Lung microvascular endothelial cell (primary cell): ENCODE results near the gene LINGO3. TPM values are rescaled to one million over a fixed set of nuclear protein-coding genes. Genes with fewer than 3 reads are reported as not detected.

Experiments used
- DNase-seq, 2 donors: peaks; one replicate each; pipeline versions ENCODE4 v3.0.0 to v3.0.0-alpha.2; 2010; ENCODE audit warnings: low read depth in 2 of 2
- total RNA-seq: library from RNA; depleted of rRNA; stranded (reverse); fragments of >200 nt; gene quantifications from 2 replicates; pipeline ENCODE4 v1.2.1, GENCODE V29; 2014

Gene LINGO3
- total RNA-seq, 1 donor from 2014 or later: not detected

DNA sequence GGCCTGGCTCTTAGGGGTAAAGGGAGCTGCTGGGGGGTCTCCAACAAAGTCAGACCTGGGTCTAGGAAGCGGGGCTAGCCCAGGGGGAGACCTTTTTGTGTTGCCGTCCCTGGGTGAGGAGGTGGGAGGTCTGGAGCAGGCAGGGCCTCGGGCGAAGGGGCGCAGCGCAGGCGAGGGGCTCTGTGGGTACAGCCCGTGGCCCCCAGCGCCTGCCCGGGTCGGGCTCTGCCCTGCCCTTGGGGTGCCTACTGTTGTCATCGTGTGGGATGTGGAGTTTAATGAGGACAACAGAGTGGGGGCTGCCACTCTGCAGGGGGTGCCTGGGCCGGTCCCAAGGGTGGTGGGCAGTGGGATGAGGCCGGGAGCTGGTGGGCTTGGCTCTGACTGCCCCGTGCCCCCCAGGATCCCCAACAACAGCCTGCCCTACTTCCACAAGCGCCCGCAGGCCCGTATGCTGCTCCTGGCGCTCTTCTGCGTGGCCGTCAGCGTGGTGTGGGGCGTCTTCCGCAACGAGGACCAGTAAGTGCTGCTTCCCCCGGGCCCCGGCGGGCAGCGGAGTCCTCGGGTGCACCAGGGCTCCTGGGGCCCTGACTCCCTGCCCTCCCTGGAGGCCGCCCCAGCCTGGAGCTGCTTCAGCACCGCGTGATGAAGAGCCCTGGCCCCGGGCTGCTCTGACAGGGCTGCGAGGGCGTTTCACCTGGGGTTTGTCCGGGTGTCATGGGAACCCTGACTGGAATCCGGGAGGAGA lies 32.7 kb upstream of the LINGO3 start:
- no peak for DNase-seq

DNA sequence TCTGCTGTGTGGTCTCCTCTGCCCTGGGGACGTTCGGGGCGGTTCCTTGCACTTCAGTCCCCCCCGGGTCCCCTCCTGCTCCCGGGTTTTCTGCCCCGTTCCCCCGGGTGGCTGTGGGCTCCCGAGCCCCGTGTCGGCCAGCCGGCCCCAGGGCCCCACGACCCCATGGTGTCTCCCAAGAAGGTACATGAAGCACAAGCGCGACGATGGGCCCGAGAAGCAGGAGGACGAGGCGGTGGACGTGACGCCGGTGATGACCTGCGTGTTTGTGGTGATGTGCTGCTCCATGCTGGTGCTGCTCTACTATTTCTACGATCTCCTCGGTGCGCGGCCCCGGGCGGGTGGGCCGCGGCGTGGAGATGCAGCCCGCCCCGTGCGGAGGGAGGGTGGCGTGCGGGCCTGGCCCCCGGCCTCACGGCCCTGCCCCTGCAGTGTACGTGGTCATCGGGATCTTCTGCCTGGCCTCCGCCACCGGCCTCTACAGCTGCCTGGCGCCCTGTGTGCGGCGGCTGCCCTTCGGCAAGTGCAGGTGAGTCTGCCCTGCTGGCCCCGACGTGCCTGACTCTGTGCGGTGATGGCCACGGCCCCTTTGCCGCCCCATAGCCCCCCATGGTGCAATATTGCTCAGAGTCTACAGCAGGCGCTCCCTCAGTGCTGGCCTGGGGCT lies 31.8 kb upstream of the LINGO3 start:
- DNase-seq: no peak

DNA sequence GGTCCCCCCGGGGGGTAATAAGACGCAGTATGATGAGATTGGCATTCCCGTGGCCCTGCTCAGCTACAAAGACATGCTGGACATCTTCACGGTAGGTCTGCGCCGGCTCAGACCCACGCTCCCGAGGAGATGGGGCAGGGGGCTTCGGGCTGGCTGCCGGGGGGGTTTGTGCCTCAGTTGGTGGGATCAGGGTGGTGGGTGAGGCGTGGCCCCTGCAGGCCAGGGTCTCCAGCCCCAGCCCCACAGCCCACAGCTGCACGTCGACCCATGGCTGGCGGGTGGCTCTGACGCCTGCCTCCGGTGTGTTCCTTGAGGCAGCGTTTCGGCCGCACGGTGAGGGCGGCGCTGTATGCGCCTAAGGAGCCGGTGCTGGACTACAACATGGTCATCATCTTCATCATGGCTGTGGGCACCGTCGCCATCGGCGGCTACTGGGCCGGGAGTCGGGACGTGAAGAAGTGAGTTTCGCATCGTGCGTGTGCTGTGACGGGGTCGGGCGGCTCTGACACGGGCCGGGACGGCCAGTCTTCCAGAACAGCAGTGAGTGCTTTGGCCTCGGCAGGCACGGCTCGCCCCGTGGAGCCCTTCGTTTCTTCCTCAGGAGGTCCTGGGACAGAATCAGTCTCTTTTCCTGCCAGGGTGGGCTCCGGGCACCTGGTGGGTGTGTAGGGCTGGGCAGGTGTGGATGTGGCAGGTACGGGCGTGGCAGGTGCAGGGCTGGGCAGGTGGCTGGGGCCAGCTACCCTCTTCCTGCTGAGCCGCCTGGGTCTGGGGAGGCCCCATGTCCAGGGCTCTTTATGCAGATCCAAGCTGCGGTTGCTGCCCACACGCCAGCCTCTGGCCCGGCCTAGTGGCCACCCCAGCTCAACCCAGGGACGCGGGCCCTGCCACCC lies 31.0 kb upstream of the LINGO3 start:
- no peak for DNase-seq

DNA sequence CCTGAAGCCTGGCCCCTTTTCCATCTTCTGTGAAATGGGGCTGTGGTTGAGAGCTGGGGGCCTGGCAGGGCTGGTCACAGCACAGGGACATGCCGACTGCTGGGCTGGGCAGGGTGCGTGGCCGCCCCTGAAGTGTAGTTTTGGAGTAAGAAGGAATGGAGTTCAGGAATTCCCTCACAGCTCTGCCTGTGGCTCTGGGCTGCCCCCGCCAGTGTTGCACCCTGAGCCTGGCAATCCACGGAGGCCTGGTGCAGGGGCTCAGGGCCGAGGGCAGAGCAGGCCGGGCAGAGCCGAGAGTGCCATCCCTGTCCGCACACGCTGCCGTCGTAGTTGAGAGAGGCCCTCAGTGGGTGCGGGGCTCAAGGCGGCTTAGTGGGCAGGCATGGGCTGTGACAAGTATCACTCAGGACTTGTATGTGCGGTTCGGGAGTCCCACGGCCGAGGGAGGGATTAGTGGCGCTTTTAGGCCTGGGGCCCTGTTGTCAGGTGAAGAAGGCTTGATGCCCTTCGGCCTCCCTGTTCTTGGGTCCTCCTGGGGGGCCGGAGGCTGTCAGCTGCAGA lies 30.2 kb upstream of the LINGO3 start:
- no peak for DNase-seq

DNA sequence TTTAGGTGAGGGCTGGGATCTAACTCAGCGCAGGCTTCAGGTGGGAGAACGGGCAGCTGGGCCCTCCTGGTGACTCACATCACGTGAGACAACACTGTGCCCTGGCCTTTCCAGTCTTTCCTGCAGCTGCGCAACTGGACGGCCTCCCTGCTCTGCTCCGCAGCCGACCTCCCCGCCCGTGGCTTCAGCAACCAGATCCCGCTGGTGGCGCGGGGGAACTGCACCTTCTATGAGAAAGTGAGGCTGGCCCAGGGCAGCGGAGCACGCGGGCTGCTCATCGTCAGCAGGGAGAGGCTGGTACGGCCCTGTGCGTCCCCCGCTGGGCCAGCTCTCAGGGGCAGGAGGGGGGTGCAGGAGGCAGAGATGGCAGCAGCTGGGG lies 29.4 kb upstream of the LINGO3 start:
- DNase-seq: peak in 1 of 2 donors; percentile 79

DNA sequence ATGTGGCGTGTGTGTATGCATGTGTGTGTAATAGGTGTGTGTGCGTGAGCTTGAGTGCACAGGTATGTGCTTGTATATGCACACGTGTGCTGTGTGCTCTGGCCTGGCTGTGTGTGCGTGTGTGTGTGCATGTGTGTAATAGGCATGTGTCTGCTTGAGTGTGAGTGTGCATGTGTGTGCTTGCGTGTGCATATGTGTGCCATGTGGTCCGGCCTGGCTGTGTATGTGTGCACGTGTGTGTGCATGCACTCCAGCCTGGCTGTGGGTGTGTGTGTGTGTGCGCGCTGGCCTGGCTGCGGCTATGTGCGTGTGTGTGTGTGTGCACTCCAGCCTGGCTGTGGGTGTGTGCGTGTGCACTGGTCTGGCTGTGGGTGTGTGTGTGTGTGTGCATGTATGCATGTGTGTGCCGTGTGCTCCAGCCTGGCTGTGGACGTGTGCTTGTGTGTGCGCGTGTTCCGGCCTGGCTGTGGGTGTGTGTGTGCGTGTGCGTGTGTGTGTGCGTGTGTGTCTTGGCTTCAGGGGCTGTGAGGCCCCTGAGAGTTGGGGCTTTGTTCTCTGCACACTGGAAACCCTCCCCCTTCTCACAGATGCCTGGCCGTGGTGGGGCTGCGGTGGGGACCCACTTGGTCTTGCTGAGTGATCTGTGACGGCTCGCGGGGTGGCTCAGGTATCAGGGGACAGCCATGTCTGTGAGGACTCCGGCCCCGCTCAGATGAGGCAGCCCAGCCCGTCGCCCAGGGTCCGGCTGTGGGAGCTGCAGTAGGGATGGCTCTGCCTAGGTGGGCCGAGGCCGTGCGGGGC lies 28.8 kb upstream of the LINGO3 start:
- no peak for DNase-seq

DNA sequence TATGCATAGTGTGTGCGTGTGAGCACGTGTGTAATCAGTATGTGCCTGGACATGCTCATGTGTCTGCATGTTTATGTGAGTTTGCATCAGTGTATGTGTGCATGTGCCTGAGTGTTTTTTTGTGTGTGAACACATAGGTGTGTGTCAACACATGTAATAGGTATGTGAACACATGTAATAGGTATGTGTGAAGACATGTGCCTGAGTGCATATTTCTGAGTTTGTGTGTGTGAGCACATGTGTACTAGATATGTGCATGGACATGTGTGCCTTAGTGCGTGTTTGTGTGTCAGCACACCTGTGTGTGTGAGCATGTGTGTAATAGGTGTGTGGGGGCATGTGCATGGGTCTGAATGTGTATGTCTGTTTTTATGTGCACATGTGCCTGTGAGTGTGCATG lies 27.9 kb upstream of the LINGO3 start:
- no peak for DNase-seq

DNA sequence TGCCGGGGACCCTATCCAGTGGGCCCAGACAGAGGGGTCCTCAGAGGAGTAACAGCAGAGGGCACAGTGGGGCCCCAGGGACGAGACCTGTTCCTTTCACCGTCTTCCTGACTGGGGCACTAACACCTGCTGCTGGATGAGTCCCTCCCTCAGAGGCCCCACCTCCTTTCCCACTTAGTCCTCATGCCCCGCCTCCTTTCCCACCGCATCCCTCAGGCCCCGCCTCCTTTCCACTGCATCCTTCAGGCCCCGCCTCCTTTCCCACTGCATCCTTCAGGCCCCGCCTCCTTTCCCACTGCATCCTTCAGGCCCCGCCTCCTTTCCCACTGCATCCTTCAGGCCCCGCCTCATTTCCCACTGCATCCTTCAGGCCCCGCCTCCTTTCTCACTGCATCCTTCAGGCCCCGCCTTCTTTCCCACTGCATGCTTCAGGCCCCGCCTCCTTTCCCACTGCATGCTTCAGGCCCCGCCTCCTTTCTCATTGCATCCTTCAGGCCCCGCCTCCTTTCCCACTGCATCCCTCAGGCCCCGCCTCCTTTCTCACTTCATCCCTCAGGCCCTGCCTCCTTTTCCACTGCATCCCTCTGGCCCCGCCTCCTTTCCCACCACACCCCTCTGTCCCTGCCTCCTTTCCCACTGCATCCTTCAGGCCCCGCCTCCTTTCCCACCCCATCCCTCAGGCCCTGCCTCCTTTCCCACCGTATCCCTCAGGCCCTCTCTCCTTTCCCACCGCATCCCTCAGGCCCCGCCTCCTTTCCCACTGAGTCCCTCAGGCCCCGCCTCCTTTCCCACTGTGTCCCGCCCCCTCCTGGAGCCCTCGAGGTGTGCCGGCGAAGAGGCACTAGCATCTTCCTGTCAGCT lies 27.3 kb upstream of the LINGO3 start:
- no peak for DNase-seq

DNA sequence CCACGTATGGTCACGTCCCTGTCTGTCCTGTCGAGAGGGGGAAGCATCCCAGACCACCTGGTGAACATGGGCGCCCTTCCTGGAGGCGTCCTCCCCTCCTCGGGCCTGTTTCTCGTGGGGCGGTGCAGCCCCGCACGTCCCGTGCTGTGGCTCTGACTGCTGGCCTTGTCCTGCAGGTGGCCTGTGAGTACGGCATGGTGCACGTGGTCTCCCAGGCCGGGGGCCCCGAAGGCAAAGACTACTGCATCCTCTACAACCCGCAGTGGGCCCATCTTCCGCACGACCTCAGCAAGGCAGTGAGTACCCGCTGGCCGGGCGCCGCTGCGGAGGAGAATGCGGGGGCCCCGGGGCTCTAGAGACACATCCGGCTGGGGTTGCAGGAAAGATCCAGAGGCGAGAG lies 26.5 kb upstream of the LINGO3 start:
- no peak for DNase-seq

DNA sequence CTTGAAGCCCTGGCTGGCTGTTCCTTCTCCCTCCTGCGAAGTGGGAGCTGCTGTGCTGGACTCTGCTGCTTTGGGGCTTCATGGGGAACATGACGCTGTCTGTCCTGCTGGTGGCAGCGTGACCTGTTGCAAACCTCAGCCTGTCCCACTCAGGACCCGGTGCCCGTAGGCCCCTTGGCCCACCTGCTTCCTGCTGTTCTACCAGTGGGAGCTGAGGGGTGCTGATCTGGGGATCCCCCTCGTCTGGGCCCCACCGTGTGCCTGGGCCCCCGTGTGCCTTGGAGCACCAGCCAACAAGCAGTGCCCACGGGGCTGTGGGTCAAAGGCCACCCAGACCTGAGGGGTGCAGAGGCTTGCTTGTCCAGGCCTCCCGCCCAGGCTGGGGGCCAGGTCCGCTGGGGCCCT lies 25.9 kb upstream of the LINGO3 start:
- peak in 1 of 2 donors; percentile 50 for DNase-seq

DNA sequence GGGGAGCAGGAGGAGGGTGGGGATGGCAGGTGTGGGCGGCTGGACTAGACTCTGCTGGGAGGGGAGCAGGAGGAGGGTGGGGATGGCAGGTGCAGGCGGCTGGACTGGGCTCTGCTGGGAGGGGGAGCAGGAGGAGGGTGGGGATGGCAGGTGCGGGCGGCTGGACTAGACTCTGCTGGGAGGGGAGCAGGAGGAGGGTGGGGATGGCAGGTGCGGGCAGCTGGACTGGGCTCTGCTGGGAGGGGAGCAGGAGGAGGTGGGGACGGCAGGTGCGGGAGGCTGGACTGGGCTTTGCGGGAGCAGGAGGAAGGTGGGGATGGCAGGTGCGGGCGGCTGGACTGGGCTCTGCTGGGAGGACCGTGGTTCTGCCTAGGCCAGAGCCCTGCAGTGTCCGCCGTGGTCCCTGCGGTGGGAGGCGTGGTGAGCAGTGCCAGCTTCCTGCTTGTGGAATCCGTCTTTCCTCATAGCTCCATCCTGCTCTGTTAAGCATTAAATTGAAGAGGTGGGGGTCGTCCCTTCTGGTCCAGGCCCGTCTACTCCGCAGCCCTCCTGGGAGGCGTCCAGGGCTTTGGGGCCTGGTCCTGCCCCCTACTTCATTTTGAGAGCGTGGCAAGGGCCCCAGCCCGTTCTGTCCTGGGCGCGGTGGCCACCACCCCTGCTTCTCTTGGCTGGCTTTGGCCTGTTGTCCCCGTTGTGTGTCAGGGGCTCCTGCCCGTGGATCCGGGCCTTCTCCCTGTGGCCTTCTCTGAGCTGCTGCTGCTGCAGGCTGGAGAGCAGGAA lies 25.3 kb upstream of the LINGO3 start:
- no peak for DNase-seq

DNA sequence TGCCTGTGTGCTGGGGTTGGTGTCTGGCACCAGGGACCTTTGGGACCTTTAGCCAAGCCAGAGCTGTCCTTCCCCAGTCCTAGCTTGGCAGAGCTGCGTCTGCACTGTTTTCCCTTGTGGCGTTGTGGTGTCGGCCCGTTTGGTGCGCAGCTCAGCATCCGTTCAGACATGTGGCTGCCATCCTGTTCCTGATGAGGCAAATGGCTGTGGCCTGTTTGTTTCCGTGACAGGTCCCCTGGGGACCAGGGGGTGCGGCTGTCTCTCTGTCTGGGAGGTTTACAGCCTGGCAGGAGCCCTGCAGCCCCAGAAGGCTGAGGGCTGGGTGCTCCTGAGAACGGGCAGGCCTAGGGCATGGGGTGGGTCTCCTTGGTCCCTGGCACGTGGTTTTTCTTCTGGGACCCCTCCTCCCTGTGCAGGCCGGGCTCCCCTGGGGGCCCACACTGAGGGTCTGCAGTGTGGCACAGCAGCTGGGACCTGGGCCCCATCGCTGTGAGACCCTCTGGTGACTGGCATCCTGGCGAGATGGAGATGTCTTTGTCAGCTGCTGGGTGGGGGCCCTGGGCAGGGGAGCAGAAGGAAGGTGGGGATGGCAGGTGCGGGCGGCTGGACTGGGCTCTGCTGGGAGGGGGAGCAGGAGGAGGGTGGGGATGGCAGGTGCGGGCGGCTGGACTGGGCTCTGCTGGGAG lies 24.5 kb upstream of the LINGO3 start:
- DNase-seq: peak in 1 of 2 donors; percentile 61

DNA sequence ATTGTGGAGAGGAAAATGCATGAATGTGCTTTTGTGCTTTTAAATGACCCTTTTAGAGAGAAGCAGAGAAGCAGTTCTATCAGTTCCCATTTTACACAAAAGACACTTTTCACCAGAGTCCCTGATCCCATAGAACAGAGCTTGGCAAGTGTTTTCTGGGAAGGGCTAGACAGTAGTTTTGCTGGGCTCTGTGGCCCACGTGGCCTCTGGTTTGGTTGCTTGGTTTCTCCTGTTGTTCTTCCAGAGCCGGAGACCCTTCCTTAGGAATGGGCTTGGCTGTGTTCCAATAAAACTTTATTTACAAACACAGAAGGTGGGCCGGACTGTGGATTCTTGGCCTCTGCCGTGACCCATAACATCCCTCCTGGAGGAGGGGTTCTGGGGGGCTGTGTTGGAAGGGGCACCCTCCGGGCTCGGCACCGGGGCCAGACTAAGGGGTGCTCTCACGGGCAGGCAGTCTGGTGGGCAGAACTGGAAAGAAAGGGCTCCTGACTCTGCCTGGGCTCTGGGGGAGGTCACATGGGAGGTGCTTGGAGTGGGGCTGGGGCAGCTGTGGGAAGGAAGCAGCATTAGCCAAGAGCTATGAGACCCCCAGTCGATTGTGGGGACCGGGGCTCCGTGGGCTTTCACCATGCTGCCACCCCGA lies 23.8 kb upstream of the LINGO3 start:
- no peak for DNase-seq

DNA sequence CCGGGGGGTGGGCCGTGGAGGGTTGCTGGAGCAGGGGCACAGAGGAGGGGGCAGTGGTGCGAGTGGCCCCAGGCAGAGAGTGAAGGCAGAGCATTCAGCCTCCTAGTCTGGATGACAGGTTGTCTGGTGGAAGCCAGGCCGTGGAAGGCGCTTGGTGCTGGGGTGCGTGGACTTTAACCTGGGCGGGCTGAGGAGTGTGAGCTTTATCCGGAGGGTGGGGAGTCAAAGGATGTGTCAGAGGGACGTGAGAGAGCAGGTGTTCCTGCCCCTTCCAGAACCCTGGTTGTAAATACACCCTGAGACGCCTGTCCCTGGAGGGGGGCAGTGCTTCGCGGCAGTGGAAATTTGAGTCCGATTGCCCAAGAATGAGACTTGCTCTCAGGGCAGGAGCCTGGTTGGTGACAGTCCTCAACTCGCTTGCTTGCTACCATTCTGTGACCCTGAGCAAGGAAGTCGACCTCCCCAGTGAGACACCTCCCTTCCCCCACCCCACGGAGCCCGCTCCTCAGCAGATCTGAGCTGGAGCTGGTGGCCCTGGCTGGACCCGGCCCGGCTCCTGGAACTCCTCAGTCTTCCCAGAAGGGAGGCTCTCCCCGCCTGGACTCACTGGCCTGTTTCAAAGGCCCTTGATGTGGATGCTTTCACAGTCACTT lies 22.8 kb upstream of the LINGO3 start:
- DNase-seq: no peak

DNA sequence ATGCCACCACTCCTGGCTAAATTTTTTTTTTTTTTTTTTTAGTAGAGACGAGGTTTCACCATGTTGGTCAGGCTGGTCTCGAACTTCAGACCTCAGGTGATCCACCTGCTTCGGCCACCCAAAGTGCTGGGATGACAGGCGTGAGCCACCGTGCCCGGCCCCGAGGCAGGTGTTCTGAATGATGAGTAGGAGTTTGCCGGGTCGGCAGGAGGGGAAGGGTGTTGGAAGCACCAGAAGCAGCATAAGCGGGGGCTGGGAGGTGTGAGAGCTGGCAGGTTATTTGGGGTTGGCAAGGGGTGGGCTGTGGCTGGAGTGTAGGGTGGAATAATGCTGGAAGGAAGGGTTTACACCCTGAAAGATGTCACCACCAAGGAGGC lies 22.3 kb upstream of the LINGO3 start:
- DNase-seq: no peak

DNA sequence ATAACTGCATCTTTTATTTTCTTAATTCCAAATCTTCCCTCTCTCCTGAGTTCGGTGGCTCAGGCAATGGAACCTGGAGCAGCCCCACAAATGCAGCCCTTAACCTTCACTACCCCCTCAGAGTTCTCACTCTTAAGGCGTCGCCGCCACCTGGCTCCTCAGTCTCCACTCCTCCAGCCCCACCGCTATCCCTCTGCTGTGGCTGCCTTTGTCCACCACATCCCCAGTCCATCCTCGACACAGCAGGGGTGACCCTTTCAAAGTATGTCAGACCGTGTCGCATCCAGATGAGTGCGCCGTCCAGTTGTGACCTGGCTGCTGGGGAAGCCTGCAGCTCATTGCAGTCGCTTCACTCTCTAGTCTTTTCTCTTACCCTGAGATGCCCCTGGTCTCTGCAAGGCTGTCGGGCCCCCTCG lies 21.6 kb upstream of the LINGO3 start:
- no peak for DNase-seq

DNA sequence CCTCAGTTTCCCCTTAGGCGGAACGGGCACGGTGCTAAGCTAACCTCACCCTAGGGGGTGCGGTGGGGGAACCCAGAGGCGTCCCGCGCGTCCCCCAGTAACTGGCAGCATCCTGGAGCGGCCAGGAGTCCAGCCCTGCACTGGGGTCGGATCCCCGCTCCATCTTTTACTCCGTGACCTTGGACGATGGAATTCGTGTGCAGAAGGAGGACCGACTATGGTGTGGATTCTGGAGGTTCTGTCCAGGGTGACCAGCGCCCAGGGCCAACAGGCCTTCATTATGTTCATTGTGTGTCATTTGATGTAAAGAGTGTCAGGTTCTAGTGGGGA lies 21.2 kb upstream of the LINGO3 start:
- no peak for DNase-seq
